ENCODE measurements around the gene KRT6B.

Gene KRT6B

DNA sequence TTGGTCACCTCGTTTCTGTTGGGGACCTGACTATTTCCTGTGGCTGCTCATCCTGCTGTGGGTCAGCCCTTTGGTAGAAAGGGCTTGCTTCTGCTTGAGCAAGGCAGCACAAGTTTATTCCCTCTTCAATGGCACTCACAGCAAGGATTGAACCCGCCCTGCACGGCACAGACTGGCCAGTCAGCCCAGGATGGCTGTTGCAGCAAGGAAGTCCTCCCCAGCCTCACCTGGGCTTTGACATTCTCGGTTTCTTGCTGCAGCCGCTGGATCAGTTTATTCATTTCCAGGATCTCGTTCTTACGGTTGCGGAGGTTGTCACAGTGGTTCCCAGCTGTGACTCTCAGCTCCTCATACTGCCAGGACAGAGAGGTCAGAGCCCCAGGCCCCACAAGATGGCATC is 55.3 kb downstream of the KRT6B start:
- no peak for DNase-seq
- Histone ChIP-seq H3K9me3 (replicated peaks; ENCODE audit: insufficient read depth, low read length) (no peaks in the 10 kb centered on the region), H3K9ac (ENCODE audit: low read length) (no peak overlapping the region), H3K4me3 (ENCODE audit: low read length) (no peak overlapping the region), H3K4me2 (ENCODE audit: low read depth, low read length) (no peak overlapping the region), H4K20me1 (ENCODE audit: insufficient read depth, low read length) (no peaks in the 10 kb centered on the region), H3F3A (ENCODE audit: insufficient read depth, low read length) (no peaks in the 10 kb centered on the region), H3K27ac (ENCODE audit: low read length) (no peak overlapping the region), H3K27me3 (replicated peaks; ENCODE audit: insufficient read depth, low read length) (peaks cover 76% of the 10 kb centered on the region), H3K79me2 (ENCODE audit: low read length) (no peaks in the 10 kb centered on the region), H3K4me1 (ENCODE audit: low read length) (no peaks in the 10 kb centered on the region), H2AFZ (ENCODE audit: low read length) (no peak overlapping the region), H3K9me2 (replicated peaks; ENCODE audit: insufficient read depth, low read length) (no peaks in the 10 kb centered on the region), H3K36me3 (replicated peaks; ENCODE audit: insufficient read depth, low read length) (no peaks in the 10 kb centered on the region)
- TF ChIP-seq EZH2phosphoT487 (IDR thresholded peaks at IDR 0.05; ENCODE audit: low read length) = no peak
- no peak for TF ChIP-seq EZH2 (optimal IDR thresholded peaks at IDR 0.05; ENCODE audit: low read depth, low read length)
- TF ChIP-seq, protein P1, sequence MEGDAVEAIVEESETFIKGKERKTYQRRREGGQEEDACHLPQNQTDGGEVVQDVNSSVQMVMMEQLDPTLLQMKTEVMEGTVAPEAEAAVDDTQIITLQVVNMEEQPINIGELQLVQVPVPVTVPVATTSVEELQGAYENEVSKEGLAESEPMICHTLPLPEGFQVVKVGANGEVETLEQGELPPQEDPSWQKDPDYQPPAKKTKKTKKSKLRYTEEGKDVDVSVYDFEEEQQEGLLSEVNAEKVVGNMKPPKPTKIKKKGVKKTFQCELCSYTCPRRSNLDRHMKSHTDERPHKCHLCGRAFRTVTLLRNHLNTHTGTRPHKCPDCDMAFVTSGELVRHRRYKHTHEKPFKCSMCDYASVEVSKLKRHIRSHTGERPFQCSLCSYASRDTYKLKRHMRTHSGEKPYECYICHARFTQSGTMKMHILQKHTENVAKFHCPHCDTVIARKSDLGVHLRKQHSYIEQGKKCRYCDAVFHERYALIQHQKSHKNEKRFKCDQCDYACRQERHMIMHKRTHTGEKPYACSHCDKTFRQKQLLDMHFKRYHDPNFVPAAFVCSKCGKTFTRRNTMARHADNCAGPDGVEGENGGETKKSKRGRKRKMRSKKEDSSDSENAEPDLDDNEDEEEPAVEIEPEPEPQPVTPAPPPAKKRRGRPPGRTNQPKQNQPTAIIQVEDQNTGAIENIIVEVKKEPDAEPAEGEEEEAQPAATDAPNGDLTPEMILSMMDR (IDR thresholded peaks at IDR 0.05; ENCODE audit: low read length) = no peak

Data from MM.1S (cell line).